Trophoblast cell (in vitro differentiated cells and primary cell): ENCODE data around the gene HDDC3.
"Not testable (repeated sequence)": the region's sequence is repeated elsewhere in the genome, so short reads cannot be mapped to it uniquely, and the experiment has no call there.

Experiments
- DNase-seq, 2 donors: peaks; one replicate each; pipeline ENCODE4 v3.0.0-alpha.2; 2016
- H2AFZ ChIP-seq: 2 replicates; pipeline ENCODE4 v1.6.1; 2013; ENCODE audit warnings: low read length, moderate library complexity, mild to moderate bottlenecking; ENCODE audit not compliant: insufficient read depth, poor library complexity
- H2AK5ac ChIP-seq: 2 replicates; pipeline ENCODE4 v1.6.1; 2013; ENCODE audit warnings: mild to moderate bottlenecking, low read length
- H2BK120ac ChIP-seq: 2 replicates; pipeline ENCODE4 v1.6.1; 2013; ENCODE audit warnings: low read length, mild to moderate bottlenecking, moderate library complexity; ENCODE audit not compliant: insufficient read depth, poor library complexity
- H2BK12ac ChIP-seq: 2 replicates; pipeline ENCODE4 v1.6.1; 2013; ENCODE audit warnings: mild to moderate bottlenecking, low read length, moderate library complexity
- H2BK5ac ChIP-seq: 2 replicates; pipeline ENCODE4 v1.6.1; 2013; ENCODE audit warnings: low read length, low read depth, moderate library complexity, mild to moderate bottlenecking; ENCODE audit not compliant: poor library complexity
- H3K14ac ChIP-seq: 2 replicates; pipeline ENCODE4 v1.6.1; 2013; ENCODE audit warnings: mild to moderate bottlenecking, low read length
- H3K18ac ChIP-seq: 2 replicates; pipeline ENCODE4 v1.6.1; 2013; ENCODE audit warnings: mild to moderate bottlenecking, low read length
- H3K23ac ChIP-seq: 2 replicates; pipeline ENCODE4 v1.6.1; 2013; ENCODE audit warnings: low read length
- H3K27ac ChIP-seq: 2 replicates; pipeline ENCODE4 v1.5.1; 2013; ENCODE audit warnings: low read depth, mild to moderate bottlenecking, inconsistent platforms, low read length, moderate library complexity
- H3K27me3 ChIP-seq: 2 replicates; pipeline ENCODE4 v1.6.1; 2013; ENCODE audit warnings: inconsistent platforms, mild to moderate bottlenecking, low read length, moderate library complexity; ENCODE audit not compliant: insufficient read depth
- H3K36me3 ChIP-seq, 2 experiments: 1 replicate in 1 of 2; 2 replicates in 1 of 2; pipeline ENCODE4 v1.6.1; 2013; ENCODE audit warnings: low read length in 2 of 2, mild to moderate bottlenecking in 2 of 2, moderate library complexity in 1 of 2; ENCODE audit not compliant: insufficient read depth in 2 of 2, control insufficient read depth in 1 of 2
- H3K4ac ChIP-seq: 2 replicates; pipeline ENCODE4 v1.6.1; 2013; ENCODE audit warnings: low read depth, mild to moderate bottlenecking, low read length, moderate library complexity
- H3K4me1 ChIP-seq, 2 experiments: 1 replicate in 1 of 2; 2 replicates in 1 of 2; pipeline ENCODE4 v1.6.1; 2013; ENCODE audit warnings: low read length in 2 of 2, mild to moderate bottlenecking in 2 of 2, moderate library complexity in 1 of 2; ENCODE audit not compliant: insufficient read depth in 2 of 2, control insufficient read depth in 1 of 2
- H3K4me2 ChIP-seq: 2 replicates; pipeline ENCODE4 v1.6.1; 2013; ENCODE audit warnings: inconsistent platforms, mild to moderate bottlenecking, low read length, moderate library complexity
- H3K4me3 ChIP-seq: 2 replicates; pipeline ENCODE4 v1.5.1; 2013; ENCODE audit warnings: mild to moderate bottlenecking, low read depth, low read length, inconsistent platforms
- H3K79me1 ChIP-seq: one replicate; pipeline ENCODE4 v1.6.1; 2013; ENCODE audit warnings: low read length
- H3K79me2 ChIP-seq: 2 replicates; pipeline ENCODE4 v1.6.1; 2013; ENCODE audit warnings: low read length, mild to moderate bottlenecking; ENCODE audit not compliant: control insufficient read depth, insufficient read depth, poor library complexity
- H3K9ac ChIP-seq: 2 replicates; pipeline ENCODE4 v1.6.1; 2013; ENCODE audit warnings: mild to moderate bottlenecking, low read length
- H3K9me3 ChIP-seq: 2 replicates; pipeline ENCODE4 v1.6.1; 2013; ENCODE audit warnings: low read depth, mild to moderate bottlenecking, control low read depth, inconsistent platforms, low read length; ENCODE audit not compliant: insufficient read depth
- H4K12ac ChIP-seq: 2 replicates; pipeline ENCODE4 v1.6.1; 2013; ENCODE audit warnings: low read depth, mild to moderate bottlenecking, low read length, moderate library complexity
- H4K8ac ChIP-seq: 2 replicates; pipeline ENCODE4 v1.6.1; 2013; ENCODE audit warnings: low read depth, mild to moderate bottlenecking, low read length, moderate library complexity
- H4K91ac ChIP-seq: one replicate; pipeline ENCODE4 v1.6.1; 2013; ENCODE audit warnings: low read depth, mild to moderate bottlenecking, low read length, moderate library complexity
- WGBS: extraction: QIAGEN DNeasy Blood & Tissue Kit; methylation state at CpG from one replicate; pipeline ENCODE4 v1.1.7; 2013; ENCODE audit warnings: missing lambda C conversion rate; ENCODE audit not compliant: insufficient read length, insufficient coverage; ENCODE audit errors: extremely low coverage; 5-methylcytosine and 5-hydroxymethylcytosine counted together

The HDDC3 gene

DNA sequence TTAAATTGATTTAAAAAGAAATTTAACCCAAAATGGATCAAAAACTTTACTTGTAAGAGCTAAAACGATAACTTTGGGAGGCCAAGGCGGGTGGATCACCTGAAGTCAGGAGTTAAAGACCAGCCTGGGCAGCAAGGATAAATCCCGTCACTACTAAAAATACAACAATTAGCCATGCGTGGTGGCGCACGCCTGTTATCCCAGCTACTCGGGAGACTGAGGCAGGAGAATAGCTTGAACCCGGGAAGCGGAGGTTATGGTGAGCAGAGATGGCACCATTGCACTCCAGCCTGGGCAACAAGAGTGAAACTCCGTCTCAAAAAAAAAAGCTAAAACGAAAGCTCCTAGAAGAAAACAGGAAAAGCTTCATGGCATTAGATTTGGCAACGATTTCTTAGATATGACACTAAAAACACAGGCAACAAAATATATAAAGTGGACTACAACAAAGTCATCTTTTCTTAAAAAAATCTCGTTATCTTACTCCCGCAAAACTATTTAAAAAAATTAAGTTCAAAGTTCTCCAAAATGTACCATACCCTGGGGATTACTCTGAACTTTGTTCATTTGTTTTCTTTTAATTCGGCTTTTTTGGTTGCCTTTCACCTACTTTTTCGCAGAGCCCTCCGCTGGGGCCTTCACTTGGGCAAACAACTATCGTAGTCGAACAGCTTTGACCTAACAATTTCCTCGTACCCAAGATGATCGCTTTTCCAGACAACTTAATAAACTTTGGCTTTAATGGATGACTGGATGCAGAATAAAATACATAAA is 2.9 kb downstream of the HDDC3 start:
- Histone ChIP-seq H2BK5ac (no peak overlapping the region), H3K23ac (no peak overlapping the region), H3K4me2 (no peak overlapping the region), H3K9ac (no peak overlapping the region), H3K4me3 (no peak overlapping the region), H2BK12ac (no peak overlapping the region), H4K91ac (no peak overlapping the region), H3K18ac (no peak overlapping the region), H3K4me1 (peaks cover 0 to 1% of the 10 kb centered on the region in 2 experiments), H3K79me2 (peaks cover 4% of the 10 kb centered on the region), H3K14ac (no peak overlapping the region), H3K36me3 (no peaks in the 10 kb centered on the region), H3K79me1 (peaks cover 3% of the 10 kb centered on the region), H4K12ac (no peak overlapping the region), H4K8ac (no peak overlapping the region), H3K27me3 (no peaks in the 10 kb centered on the region), H3K27ac (no peak overlapping the region), H2BK120ac (no peak overlapping the region), H2AK5ac (no peak overlapping the region), H2AFZ (no peak overlapping the region), H3K4ac (no peak overlapping the region), H3K9me3 (no peaks in the 10 kb centered on the region)
- 100% methylated on average over 2 of the region's 21 CpGs for WGBS
- DNase-seq: no peak

DNA sequence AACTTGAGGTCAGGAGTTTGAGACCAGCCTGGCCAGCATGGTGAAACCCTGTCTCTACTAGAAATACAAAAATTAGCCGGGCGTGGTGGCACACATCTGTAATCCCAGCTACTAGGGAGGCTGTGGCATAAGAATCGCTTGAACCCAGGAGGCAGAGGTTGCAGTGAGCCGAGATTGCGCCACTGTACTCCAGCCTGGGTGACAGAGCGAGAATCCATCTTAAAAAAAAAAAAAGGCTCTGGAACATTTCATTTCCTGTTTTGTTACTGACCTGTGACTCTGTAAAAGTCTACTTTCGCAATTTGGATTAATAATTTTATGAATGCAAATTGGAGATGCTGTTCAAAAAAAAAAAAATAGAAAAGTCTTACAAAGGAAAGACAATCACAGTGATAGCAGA is 4.2 kb downstream of the HDDC3 start:
- H3K36me3 ChIP-seq, H2BK120ac ChIP-seq, H3K79me2 ChIP-seq, H2AFZ ChIP-seq, H3K79me1 ChIP-seq, H3K14ac ChIP-seq, H2BK5ac ChIP-seq, H3K4ac ChIP-seq, H3K27ac ChIP-seq, H3K4me3 ChIP-seq, H2BK12ac ChIP-seq, H4K91ac ChIP-seq, H3K4me1 ChIP-seq, H3K27me3 ChIP-seq, H3K9me3 ChIP-seq, H4K12ac ChIP-seq, H2AK5ac ChIP-seq, H3K4me2 ChIP-seq, H3K18ac ChIP-seq, H3K23ac ChIP-seq, DNase-seq, H3K9ac ChIP-seq, H4K8ac ChIP-seq: not testable (repeated sequence)
- no CpG with 5 or more reads among the region's 7 CpGs for WGBS

DNA sequence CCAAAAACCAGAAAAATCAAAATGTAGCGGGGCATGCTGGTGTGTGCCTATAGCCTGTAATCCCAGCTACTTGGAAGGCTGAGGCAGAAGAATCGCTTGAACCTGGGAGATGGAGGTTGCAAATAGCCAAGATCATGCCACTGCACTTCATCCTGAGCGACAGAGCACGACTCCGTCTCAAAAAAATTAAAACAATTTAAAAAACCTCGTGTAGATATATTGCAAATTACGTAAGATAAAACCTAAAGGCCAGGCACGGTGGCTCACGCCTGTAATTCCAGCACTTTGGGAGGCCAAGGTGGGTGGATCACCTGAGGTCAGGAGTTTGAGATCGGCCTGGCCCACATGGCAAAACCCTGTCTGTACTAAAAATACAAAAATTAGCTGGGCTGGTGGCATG is 5.6 kb downstream of the HDDC3 start:
- H3K27me3 ChIP-seq, H3K4me2 ChIP-seq, H3K9me3 ChIP-seq, H3K14ac ChIP-seq, H3K79me1 ChIP-seq, H3K23ac ChIP-seq, H2AFZ ChIP-seq, H3K4me3 ChIP-seq, H2BK5ac ChIP-seq, H3K27ac ChIP-seq, H4K8ac ChIP-seq, H4K12ac ChIP-seq, H3K18ac ChIP-seq, H3K4me1 ChIP-seq, H2BK12ac ChIP-seq, H2BK120ac ChIP-seq, H3K9ac ChIP-seq, H3K36me3 ChIP-seq, H3K79me2 ChIP-seq, H4K91ac ChIP-seq, H3K4ac ChIP-seq, H2AK5ac ChIP-seq: not testable (repeated sequence)
- WGBS: no CpG with 5 or more reads among the region's 10 CpGs
- DNase-seq: peak; percentile 63 to 85

DNA sequence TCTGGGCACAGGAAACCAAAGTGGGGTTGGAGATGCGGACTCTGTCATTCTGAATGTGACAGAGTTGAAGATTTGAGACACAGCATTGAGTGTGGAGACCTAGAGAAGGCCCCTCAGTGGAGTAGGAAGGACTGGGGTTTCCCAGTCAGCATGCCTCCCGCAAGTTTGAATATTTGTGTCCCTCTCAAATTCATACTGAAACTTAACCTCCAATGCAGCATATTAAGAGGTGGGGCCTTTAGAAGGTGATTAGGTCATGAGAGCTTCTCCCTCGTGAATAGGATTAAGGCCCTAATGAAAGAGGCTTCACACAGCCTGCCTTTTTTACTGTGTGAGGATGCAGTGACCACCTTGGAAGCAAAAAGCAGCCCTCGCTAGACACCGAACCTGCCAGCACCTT is 8.0 kb downstream of the HDDC3 start:
- no peak overlapping the region for H3K14ac ChIP-seq
- H2AK5ac ChIP-seq: no peak overlapping the region
- no peak for DNase-seq
- H2BK5ac ChIP-seq: no peak overlapping the region
- no peaks in the 10 kb centered on the region for H3K4me1 ChIP-seq
- no peak overlapping the region for H3K4me2 ChIP-seq
- no peak overlapping the region for H3K18ac ChIP-seq
- H3K27ac ChIP-seq: no peak overlapping the region
- H3K9ac ChIP-seq: no peak overlapping the region
- no peak overlapping the region for H2BK12ac ChIP-seq
- no peak overlapping the region for H3K4me3 ChIP-seq
- no peaks in the 10 kb centered on the region for H3K9me3 ChIP-seq
- H3K79me2 ChIP-seq: no peaks in the 10 kb centered on the region
- H4K91ac ChIP-seq: no peak overlapping the region
- H2BK120ac ChIP-seq: no peak overlapping the region
- H4K8ac ChIP-seq: no peak overlapping the region
- peaks cover 12 to 13% of the 10 kb centered on the region in 2 experiments for H3K36me3 ChIP-seq
- no peak overlapping the region for H2AFZ ChIP-seq
- WGBS: no CpG with 5 or more reads among the region's 5 CpGs
- H3K4ac ChIP-seq: no peak overlapping the region
- no peaks in the 10 kb centered on the region for H3K27me3 ChIP-seq
- no peak overlapping the region for H3K23ac ChIP-seq
- no peaks in the 10 kb centered on the region for H3K79me1 ChIP-seq
- H4K12ac ChIP-seq: no peak overlapping the region
